SIG-M5 (cell line): Measurements from ENCODE around the gene EIF5A.

Experiments used
- DNase-seq: peaks from one replicate; lab custom pipeline; 2025; lab: John Stamatoyannopoulos, UW

The EIF5A gene

GRCh38 chr17:7313890-7314718 is 6.7 kb downstream of the EIF5A start:
- no peak for DNase-seq

- DNase-seq: no peak
Measured at GRCh38 chr17:7314719-7315569, 7.5 kb downstream of the EIF5A start, which contains the start of gene GPS2. Gene GPS2 (minus strand): TSS chr17:7315360. CDS start chr17:7315052, 308 bp downstream.

- no peak for DNase-seq
Measured at GRCh38 chr17:7315570-7316235, 8.3 kb downstream of the EIF5A start.

GRCh38 chr17:7317161-7317803 is 9.9 kb downstream of the EIF5A start:
- DNase-seq: no peak

GRCh38 chr17:7318121-7318860 is 10.9 kb downstream of the EIF5A start:
- no peak for DNase-seq

- no peak for DNase-seq
Measured at GRCh38 chr17:7321466-7321865, 14.0 kb downstream of the EIF5A start.

GRCh38 chr17:7322520-7323194 is 15.2 kb downstream of the EIF5A start:
- DNase-seq: no peak

GRCh38 chr17:7323731-7324437 is 16.5 kb downstream of the EIF5A start:
- DNase-seq: no peak

- no peak for DNase-seq
Measured at GRCh38 chr17:7324438-7324779, 17.0 kb downstream of the EIF5A start.

GRCh38 chr17:7325031-7325528 is 17.7 kb downstream of the EIF5A start:
- no peak for DNase-seq

GRCh38 chr17:7326186-7326585 is 18.8 kb downstream of the EIF5A start:
- DNase-seq: no peak

GRCh38 chr17:7327056-7327455 is 19.6 kb downstream of the EIF5A start:
- no peak for DNase-seq

- DNase-seq: no peak
Measured at GRCh38 chr17:7327501-7327900, 20.1 kb downstream of the EIF5A start.

- no peak for DNase-seq
Measured at GRCh38 chr17:7328009-7328408, 20.6 kb downstream of the EIF5A start.

GRCh38 chr17:7328840-7329373 is 21.5 kb downstream of the EIF5A start, which contains the start of gene NEURL4:
Gene NEURL4 (minus strand): TSS chr17:7329335. CDS start chr17:7329312, 23 bp downstream.
- no peak for DNase-seq

- DNase-seq: peak; percentile 94
Measured at GRCh38 chr17:7329374-7329996, 22.1 kb downstream of the EIF5A start.

GRCh38 chr17:7329997-7330637 is 22.7 kb downstream of the EIF5A start:
- no peak for DNase-seq

- no peak for DNase-seq
Measured at GRCh38 chr17:7330638-7331015, 23.2 kb downstream of the EIF5A start.

GRCh38 chr17:7332111-7332510 is 24.7 kb downstream of the EIF5A start:
- no peak for DNase-seq
